HG03025 (cell line): ENCODE data around the gene ZBTB16.
"Not testable (repeated sequence)": the region's sequence is repeated elsewhere in the genome, so short reads cannot be mapped to it uniquely, and the experiment has no call there.

Experiments used
- ATAC-seq: cut with Tn5 transposase; IDR thresholded peaks from one replicate; pipeline ENCODE4 v1.9.1; 2021; ENCODE audit warnings: mild to moderate bottlenecking, moderate library complexity; ENCODE audit not compliant: unreplicated experiment, low FRiP score

The ZBTB16 gene

DNA sequence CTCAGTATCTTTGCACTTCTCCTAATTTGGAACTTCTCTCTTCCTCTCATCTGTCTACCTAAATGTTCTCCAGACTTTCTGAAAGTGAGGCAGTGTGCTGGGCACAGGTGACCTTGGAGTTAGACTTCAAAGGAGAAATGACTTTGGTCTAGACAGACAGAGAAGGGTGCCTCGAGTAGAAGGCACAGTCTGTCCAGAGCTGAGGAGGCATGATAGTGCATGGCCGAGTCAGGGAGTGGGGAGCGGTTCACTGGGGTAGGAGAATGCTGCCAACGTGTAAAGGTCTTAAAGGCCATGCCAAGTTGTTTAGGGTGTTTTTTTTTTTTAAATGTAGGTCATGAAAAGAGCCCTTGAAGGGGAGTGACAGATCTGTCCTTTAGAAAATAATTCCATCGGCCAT is 17.3 kb upstream of the ZBTB16 start:
- no peak for ATAC-seq

DNA sequence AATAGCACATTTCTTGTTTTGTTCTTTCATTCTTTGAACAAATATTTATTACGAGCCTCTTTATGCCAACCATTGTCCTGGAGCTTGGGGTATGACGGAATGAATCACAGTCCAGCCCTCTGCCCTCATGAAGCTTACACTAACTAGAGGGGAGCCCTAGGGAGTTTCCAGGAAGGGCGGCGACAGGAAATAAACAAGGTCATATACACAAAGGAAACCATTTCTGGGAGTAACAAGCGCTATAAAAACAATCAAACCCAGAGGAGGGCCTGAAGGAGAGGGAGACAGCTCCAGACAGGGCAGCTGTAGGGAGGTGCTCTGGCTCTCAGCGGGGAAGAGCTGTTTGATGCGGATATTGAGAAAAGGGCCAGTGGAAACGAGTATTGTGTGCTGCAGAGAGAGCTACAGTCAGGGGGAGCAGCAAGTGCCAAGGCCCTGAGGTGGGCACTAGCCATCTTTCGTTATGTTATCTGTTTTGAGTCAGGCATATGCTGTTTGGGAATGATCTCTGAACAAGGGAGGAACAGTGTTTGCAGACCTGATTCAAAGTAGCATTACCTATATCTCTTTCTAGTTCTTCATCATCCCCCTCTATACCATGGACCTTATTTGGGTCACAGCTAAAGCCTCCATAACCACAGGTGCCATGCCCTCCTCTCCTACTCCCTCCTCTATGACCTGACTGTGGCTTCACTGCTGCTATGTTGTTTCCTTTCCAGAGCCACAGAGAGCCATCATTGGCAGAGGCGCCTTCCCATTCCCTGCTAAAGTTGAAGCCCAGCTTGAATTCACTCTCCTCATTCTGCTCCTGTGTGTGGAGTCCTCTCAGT is 15.3 kb upstream of the ZBTB16 start:
- no peak for ATAC-seq

DNA sequence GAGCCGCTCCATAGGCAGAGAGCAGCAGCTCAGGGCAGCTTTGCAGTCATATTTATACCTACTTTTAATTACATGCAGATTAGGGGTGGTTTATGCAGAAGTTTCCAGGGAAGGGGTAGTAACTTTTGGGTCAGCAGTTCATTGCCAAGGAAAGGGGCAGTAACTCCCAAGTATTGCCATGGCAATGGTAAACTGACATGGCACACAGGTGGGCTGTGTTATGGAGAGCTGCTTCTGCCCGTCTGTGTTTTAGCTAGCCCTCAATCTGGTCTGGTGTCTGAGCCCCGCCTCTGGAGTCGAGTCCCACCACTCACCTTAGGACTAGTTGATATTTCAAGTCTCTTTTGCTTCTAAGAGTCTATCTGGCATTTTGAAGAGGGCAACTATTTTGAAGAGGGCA is 12.2 kb upstream of the ZBTB16 start:
- ATAC-seq = no peak

DNA sequence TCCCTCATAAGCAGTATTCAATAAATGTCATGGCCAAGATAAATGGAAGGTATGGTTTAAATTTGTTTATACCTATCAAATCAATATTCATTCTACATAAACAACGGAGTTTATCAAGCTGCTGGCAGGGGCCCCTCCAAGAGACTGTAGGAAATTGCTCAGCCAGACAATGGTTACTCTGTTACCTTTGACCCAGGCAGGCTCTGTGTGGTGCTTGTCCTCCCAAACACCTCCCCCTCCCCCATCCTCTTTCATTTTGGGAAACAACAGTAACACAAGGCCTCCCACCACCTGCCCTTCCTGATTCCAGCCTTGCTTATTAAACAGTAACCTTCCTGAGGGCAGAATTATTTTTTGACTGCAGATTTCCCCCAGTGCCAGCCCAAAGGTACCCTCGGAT is 10.5 kb upstream of the ZBTB16 start:
- no peak for ATAC-seq

DNA sequence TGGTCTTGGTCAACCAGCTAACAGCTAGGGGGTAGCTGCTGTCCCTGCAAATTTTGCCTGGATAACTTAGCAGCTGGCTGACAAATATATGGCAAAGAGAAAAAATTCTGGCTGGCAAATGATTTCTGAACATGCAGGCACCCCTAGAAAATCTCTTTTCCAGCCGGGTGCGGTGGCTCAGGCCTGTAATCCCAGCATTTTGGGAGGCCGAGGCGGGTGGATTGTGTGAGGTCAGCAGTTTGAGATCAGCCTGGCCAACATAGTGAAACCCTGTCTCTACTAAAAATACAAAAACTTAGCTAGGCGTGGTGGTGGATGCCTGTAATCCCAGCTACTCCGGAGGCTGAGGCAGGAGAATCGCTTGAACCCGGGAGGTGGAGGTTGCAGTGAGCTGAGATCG is 9.7 kb upstream of the ZBTB16 start:
- ATAC-seq = not testable (repeated sequence)

DNA sequence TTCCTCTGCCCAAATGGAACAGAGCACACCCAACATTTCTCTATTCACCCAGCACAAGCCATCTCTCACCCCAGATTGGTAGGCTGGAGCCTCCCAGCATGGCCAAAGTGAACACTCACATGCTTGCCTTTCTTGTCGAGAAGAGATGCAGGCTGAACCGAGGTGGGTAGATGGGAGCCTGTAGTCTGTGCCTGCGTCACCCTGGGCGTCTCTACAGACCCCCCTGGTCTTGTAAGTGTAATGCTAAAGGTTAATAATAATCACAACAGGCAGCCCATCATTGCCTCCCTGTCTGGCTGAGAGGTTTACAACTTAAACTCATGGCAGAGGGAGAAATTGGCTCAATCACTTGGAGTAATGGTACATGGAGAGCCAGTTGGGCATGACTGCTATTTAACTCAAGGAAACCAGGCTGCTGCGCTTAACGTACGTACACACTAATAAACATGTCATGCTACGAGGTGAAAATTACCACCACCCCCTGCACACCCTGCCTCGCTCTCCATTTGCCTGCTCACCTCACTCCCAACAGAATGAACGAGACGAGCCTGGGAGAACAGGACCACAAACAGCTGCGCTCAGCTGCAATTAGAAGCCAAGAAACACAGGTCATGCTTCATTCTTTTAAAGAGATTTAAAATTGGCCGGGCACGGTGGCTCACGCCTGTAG is 9.1 kb upstream of the ZBTB16 start:
- no peak for ATAC-seq

DNA sequence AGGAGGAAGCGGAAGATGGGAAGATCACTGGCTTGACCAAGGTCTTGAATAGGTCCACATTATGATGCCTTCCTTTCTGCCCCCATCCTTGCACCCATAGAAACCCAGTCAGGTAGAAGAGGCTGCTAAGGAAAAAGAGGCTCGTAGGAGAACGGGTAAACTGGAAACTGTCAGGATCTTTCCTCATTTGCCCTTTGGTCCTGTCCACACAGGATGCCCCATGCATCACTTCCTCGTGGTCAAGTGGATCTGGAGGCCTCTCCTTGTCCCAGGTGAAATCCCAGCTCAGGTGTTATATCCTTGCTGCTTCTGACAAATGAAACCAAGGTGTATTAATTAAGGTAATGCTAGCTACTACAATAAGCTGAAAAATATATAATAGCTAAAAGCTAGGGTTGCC is 8.0 kb upstream of the ZBTB16 start:
- no peak for ATAC-seq

DNA sequence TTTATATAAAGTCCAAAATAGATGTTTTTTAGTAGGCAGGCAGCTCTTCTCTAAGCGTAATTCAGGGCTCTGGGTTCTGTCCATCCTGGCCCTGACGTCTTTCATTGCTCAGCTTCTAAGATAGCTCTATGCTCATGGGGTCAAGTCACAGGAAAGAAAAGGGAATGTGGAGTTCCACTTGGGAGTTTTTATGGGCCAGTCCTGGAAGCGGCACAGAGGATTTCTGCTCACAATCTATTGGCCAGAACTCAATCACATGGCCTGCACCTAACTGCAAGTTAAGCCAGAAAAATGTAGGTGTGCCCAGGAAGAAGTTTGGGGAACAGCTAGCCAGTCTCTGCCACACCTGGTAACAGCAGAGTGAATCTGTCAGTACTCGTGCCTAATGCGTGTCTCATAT is 7.4 kb upstream of the ZBTB16 start:
- no peak for ATAC-seq

DNA sequence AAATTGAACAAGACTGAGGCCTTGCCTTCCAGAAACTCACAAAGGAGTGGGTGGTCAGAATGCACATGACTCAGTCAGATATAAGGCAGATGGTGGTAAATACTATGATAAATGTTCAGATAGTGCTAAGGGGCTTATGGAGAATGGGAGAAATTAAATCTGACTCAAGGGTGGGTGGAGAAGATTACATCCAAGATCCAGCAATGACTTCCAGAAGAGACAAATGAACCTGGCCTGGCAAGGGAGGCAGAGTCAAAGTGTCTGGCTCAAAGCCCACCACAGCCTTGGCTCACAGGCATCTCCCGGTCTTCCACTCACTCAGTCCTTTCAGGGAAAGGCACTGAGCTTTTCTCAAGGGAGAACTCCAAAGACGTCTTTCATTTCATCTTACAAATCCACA is 6.1 kb upstream of the ZBTB16 start:
- no peak for ATAC-seq

DNA sequence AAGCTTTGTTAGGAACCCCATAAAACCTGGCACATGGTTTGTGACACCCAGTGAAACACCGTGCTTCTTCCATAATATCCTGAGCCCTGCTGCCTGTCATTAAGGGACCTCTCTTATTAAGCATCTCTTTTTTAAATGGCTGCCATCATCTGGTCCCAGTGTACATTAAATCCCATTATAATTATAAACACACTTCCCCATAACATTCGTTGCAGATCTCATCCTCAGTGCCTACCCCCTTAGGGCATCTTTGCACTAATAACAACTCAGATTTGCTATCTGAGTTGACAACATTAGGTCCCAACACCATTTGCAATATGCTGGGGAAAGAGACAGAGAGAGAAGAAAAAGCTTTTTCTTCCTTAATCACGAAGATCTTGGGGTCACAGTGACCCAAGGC is 4.7 kb upstream of the ZBTB16 start:
- no peak for ATAC-seq

DNA sequence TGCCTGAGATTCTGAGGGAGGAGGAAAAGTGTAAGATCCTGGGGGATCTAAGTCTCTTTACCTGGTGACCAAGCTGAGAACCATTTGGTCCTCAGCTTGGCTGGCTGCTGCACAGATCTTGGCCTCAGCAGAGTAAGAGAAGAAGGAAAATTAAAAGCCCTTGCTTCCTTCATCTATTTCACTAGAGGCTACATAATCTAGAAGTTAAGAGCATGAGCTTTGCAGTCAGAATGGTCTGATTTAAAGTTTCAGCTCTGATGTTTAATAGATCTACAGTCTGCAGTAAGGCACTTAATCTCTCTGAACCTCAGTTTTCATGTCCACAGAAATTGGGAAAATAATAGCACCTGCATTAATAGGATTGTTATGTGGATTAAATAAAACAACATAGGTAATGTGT is 3.1 kb upstream of the ZBTB16 start:
- ATAC-seq = no peak

DNA sequence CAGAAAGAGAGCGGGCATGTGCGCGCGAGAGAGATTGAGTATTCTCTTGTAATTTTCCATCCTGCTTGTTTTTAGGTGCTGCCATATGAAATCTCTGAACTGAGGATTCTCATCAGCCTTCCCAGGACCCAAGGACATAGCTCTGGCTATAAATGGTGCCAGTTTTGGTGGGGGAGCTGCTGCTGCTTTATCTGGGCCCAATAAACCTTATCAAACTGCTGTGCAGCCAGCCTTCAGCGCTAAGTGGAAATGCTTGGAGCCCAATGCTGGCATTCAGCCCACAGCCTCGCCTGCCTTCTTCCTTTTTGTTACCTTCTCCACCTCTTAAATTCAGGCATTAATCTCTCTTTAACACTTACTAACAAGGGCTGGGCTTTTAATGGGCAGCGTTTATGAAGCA is 2.4 kb upstream of the ZBTB16 start:
- no peak for ATAC-seq

DNA sequence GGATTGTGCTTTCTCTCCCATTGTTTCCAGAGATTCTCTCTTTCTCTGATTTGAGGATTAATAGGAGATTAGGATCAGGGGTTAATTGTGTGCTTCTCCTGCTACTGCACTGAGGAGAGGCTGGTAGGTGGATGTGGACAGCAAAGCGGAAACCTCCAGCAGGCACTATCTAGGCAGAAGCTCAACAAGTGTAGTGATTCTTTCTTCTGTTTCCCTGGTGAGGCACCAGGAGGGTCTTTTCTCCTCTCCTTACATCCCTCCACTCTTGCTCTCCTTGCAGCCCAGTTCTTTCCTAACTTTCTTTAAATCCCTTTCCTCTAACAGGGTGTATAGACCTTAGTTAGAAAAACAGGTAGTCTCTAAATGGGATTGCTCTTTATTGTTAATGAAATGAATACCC is 1.9 kb upstream of the ZBTB16 start:
- no peak for ATAC-seq

DNA sequence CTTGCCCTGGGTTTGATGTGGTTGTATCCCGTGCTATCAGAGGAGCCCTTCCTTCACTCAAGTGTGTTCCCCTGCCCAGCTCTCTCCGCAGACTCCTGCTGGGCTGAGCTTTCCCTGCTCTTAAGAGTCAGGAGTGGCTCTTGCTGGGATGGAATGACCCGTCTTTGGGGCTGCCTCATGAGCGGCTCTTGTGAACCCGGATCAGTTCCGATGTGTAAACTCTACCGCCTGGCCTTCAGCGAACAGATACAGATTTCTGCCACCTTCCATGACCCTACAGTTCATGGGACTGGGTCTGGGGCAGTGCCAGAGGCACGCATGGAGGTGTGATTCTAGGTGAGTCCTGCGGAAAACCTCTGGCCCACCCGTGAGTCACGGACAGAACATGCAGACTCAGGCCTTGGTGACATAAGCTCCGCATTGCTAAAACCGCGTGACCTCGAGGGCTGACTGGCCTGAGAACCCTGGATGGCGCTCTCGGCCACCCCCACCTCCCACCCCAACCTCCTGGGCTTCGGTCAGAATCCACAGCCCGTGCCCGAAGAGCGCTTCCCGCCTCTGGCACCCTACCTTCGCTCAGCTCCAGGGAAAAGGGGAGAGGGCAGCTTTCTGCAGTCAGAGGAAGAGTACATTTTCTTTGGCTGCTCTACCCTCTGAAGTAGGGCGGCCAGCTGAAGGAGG is 1.3 kb upstream of the ZBTB16 start:
- ATAC-seq = no peak

DNA sequence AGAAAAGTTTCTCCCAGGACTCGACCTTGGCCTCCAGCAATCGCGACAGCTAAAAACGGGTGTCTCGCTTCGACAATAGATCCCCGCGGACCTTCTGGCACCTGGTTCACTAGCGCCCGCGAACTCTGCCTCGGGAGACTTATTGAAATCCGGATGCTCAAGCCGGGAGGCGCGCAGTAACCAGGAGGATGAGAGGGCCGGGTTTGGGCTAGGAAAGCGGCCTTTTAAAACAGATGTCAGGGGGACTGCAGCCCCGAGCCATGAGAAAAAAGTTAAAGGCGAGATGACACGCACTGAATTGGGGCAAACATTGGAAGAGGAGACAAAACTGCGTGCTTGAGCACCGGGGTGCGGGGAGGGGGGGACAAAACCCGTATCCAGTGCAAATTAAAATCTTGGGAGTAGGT is 637 bp upstream of the ZBTB16 start:
- ATAC-seq = no peak

DNA sequence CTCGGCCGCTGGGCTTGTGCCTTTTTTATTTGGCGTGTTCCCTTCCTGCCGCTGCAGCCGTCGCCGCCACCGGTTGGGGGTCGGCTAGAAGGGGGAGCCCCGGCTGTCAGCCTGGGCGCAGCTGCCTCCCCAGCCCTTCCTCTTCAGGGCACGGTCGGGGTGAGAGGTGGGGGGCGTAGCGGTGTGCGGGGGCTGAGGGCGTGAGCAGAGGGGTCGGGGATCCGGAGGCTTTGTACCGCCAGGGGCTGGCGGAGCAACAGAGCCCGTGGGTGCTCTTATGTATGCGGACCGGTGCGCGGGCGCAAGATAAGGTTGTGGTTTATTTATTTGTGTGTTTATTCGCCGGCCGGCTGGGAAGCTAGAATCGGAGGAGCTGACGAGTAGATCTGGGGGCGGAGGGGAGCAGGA is 477 bp downstream of the ZBTB16 start:
- no peak for ATAC-seq

DNA sequence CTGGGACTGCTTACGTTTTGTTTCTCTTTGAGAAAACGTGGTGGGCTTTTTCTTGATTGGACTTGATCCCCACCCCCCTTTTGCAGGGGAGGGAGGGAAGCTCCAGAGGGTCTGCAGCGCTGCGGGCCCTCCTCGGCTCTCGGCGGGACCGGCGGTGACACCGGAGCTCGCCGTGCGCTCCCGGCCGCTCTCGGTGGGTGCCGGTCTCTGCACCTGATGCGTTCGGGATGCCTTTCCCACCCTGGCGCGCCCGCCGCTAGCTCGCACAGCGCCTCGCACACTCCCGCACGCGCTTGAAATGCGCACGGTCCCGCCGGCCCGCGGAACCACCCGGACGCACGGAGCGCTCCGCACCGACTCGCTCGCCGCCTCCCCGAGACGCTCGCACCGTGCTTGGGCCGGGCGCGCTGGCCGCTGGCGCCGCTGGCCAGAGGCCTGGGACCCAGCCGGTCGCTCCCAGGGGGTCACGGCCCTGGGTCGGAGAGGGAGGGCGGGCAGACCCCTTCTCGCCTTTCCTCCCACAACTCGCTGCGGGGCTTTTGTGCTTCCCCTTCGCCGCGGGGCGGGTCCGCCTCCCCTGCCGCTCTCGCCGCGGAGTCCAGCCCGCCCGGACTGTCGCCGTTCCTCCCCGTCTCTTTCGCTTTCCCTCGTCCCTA is 1.0 kb downstream of the ZBTB16 start:
- ATAC-seq = no peak

DNA sequence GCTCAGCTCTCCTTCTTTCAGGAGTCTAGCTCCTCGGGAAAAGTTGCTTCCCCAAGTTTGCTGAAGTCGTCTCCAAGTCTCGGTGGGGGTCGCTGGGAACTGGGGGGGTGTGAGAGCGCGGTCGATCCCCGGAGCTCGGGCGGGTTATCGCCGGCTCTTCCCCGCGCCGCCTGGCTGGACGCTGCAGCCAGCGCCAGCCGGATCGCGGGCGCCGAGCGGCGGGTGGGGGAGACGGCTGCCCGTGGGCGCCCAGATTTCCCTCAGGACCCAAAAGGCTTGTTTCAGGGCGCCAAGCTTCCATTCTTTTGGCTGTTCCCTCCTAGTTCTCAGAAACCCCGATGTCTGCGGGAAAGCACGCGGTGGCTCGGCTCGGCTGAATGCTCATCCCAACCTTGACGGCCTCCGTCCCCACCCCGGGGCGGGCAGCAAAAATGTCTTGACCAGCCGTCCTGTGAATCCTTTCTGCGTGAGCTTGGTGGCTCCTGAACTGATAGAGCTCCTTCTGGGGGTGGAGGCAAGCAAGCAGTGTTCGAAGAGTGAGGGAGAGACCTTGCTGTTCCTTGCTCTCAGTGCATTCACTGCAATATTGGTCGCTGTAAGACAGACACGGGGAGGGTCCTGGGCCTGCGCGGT is 1.7 kb downstream of the ZBTB16 start:
- no peak for ATAC-seq

DNA sequence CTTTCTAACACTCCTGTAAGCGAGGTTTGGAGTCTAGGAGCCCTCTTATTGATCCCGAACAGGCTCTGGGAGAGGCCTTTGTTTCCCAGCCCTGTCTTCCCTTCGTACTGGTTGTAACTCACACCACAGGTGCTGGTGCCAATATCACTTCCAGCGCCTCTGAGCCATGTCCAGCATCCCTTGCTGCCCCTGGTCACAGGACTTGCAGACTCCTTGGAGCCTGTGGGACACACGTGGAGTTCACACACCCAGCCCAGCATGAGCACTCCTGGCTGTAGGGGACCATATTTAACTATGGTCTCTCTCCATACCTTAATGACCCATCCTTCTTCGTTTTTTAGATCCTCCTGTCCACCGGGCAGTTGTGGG is 2.2 kb downstream of the ZBTB16 start:
- no peak for ATAC-seq

DNA sequence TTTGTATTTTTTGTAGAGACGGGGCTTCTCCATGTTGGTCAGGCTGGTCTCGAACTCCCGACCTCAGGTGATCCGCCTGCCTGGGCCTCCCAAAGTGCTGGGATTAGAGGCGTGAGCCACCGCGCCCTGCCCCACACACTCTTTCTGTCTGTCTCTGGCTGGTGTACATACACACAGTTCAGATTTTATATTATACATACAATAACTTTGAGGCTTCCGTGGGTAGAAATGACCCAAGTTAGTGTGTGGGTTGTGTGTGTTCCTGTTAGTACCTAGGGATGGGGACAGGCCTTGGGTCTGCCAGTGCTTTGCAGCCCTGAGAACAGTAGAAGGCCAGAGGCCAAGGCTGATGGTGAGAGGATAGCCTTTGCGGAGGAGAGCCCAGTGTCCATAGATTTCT is 2.8 kb downstream of the ZBTB16 start:
- no peak for ATAC-seq
